Skin epidermis (tissue), 12 donors: Measurements from ENCODE around the gene FOXO1.

Experiments
- H3K27ac ChIP-seq, 21 experiments: fragments of 200-600 bp; sonication (generic) in 11 of 21; one replicate each; pipeline ENCODE4 v1.5.0; 2020; ENCODE audit warnings: mild to moderate bottlenecking in 3 of 21, inconsistent platforms in 2 of 21, moderate library complexity in 2 of 21
- H3K4me3 ChIP-seq, 7 experiments: fragments of 200-600 bp; sonication (generic) in 2 of 7; one replicate each; pipeline ENCODE4 v1.5.0; 2020; ENCODE audit warnings: inconsistent platforms in 2 of 7, mild to moderate bottlenecking in 2 of 7, moderate library complexity in 1 of 7

Gene FOXO1

GRCh38 chr13:40534456-40534855 is 132.0 kb downstream of the FOXO1 start:
- no peak overlapping the region for H3K4me3 ChIP-seq
- no peak overlapping the region for H3K27ac ChIP-seq

- H3K4me3 ChIP-seq: no peak overlapping the region
- no peak overlapping the region for H3K27ac ChIP-seq
Observed at GRCh38 chr13:40533072-40533471, 133.4 kb downstream of the FOXO1 start.

- Histone ChIP-seq H3K4me3 (no peak overlapping the region), H3K27ac (no peak overlapping the region)
Observed at GRCh38 chr13:40530961-40531360, 135.5 kb downstream of the FOXO1 start.

GRCh38 chr13:40528881-40529280 is 137.6 kb downstream of the FOXO1 start:
- Histone ChIP-seq H3K4me3 (no peak overlapping the region), H3K27ac (no peak overlapping the region)

- Histone ChIP-seq H3K4me3 (no peak overlapping the region), H3K27ac (no peak overlapping the region)
Observed at GRCh38 chr13:40527914-40528313, 138.5 kb downstream of the FOXO1 start.

GRCh38 chr13:40522282-40522681 is 144.2 kb downstream of the FOXO1 start:
- H3K4me3 ChIP-seq: no peak overlapping the region
- H3K27ac ChIP-seq: no peak overlapping the region

- H3K27ac ChIP-seq: no peak overlapping the region
- no peak overlapping the region for H3K4me3 ChIP-seq
Observed at GRCh38 chr13:40520916-40521315, 145.5 kb downstream of the FOXO1 start.

GRCh38 chr13:40519637-40520036 is 146.8 kb downstream of the FOXO1 start:
- no peak overlapping the region for H3K27ac ChIP-seq

GRCh38 chr13:40518481-40518882 is 148.0 kb downstream of the FOXO1 start:
- H3K27ac ChIP-seq: no peak overlapping the region
- H3K4me3 ChIP-seq: no peak overlapping the region

More at GRCh38 chr13:40519637-40520036, 146.8 kb downstream of the FOXO1 start:
- H3K4me3 ChIP-seq: no peak overlapping the region

- Histone ChIP-seq H3K27ac (no peak overlapping the region), H3K4me3 (no peak overlapping the region)
Observed at GRCh38 chr13:40517486-40518480, 148.7 kb downstream of the FOXO1 start.

GRCh38 chr13:40515702-40516101 is 150.7 kb downstream of the FOXO1 start:
- Histone ChIP-seq H3K4me3 (no peak overlapping the region), H3K27ac (no peak overlapping the region)

GRCh38 chr13:40514802-40515201 is 151.6 kb downstream of the FOXO1 start:
- no peak overlapping the region for H3K27ac ChIP-seq
- H3K4me3 ChIP-seq: no peak overlapping the region

- Histone ChIP-seq H3K4me3 (no peak overlapping the region), H3K27ac (no peak overlapping the region)
Observed at GRCh38 chr13:40509876-40510275, 156.6 kb downstream of the FOXO1 start.

- H3K4me3 ChIP-seq: no peak overlapping the region
- H3K27ac ChIP-seq: peak overlapping the region in 13 of 21 experiments; percentile 6 to 77 (median 49)
Observed at GRCh38 chr13:40508767-40509342, 157.6 kb downstream of the FOXO1 start.

GRCh38 chr13:40508127-40508526 is 158.3 kb downstream of the FOXO1 start:
- no peak overlapping the region for H3K4me3 ChIP-seq
- H3K27ac ChIP-seq: peak overlapping the region in 14 of 21 experiments; percentile 6 to 77 (median 50)

GRCh38 chr13:40506592-40507446 is 159.6 kb downstream of the FOXO1 start:
- H3K4me3 ChIP-seq: no peak overlapping the region
- no peak overlapping the region for H3K27ac ChIP-seq
